HL-60 (cell line): ENCODE measurements around the gene GDI2.
A peak's percentile ranks its signal among the peaks of the same experiment; 100 is the strongest.

Experiments used
- DNase-seq, 2 experiments: peaks; one replicate each; pipeline ENCODE4 v3.0.0-alpha.2; 2010 to 2020; ENCODE audit warnings: low read depth in 1 of 2, low spot score in 1 of 2
- H3K27ac ChIP-seq: fragments of 250-450 bp; sonication (Bioruptor Pico); replicated peaks from 2 replicates; pipeline ENCODE4 v1.5.1; 2020; ENCODE audit warnings: mild to moderate bottlenecking, moderate library complexity
- H3K27me3 ChIP-seq: fragments of 250-450 bp; sonication (Bioruptor Pico); 2 replicates; pipeline ENCODE4 v1.5.1; 2021; ENCODE audit warnings: mild to moderate bottlenecking, moderate library complexity; ENCODE audit not compliant: insufficient read depth, poor library complexity, severe bottlenecking
- H3K4me3 ChIP-seq: replicated peaks from 2 replicates; pipeline ENCODE4 v1.5.1; 2011; ENCODE audit warnings: mild to moderate bottlenecking, control low read depth, low read length; ENCODE audit not compliant: insufficient read depth
- GABPA ChIP-seq: IDR thresholded peaks from 2 replicates; pipeline ENCODE4 v1.6.1; 2012; ENCODE audit warnings: low read depth
- POLR2AphosphoS5 ChIP-seq: IDR thresholded peaks from 2 replicates; pipeline ENCODE4 v1.6.1; 2012; ENCODE audit warnings: low read depth
- SPI1 ChIP-seq: IDR thresholded peaks from 2 replicates; pipeline ENCODE4 v1.6.1; 2012; ENCODE audit warnings: low read depth, mild to moderate bottlenecking, borderline replicate concordance
- TF ChIP-seq, protein P1 (sequence below): IDR thresholded peaks from one replicate; pipeline ENCODE4 v1.5.1; 2011; ENCODE audit warnings: low read length, control low read depth, inconsistent platforms; ENCODE audit not compliant: insufficient read depth
- TF ChIP-seq, protein P2 (sequence below): IDR thresholded peaks from 2 replicates; pipeline ENCODE4 v1.6.1; 2012; ENCODE audit warnings: low read depth; ENCODE audit not compliant: insufficient replicate concordance

Gene GDI2

DNA sequence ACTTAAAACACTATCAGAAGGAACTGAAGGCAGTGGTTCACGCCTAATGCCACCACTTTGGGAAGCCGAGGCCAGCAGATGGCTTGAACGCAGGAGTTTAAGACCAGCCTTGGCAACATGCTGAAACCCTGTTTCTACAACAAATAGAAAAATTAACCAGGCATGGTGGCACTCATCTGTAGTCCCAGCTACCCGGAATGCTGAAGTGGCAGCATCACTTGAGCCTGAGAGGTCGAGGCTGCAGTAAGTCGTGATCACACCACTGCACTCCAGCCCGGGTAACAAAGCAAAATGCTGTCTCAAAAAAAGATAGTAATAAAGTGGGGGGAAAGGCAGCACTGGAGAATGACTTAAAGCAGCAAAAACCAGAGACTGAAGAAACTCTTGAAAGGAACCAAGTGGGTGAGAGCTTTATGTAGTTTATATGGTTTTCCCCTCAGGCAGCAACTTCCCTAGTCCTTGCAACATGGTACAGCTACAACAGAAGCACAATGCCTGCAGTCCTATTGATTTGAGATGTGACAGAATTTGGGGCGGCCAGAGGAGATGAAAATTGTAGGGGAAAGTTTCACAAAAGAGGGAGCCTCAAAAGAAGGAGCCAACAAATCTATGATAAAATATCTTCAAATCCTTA is 38.1 kb downstream of the GDI2 start:
- Histone ChIP-seq H3K4me3 (no peak overlapping the region), H3K27me3 (no peaks in the 10 kb centered on the region), H3K27ac (peak overlapping the region; percentile 69)
- DNase-seq: peak in 1 of 2 experiments; percentile 1
- TF ChIP-seq, protein P1, sequence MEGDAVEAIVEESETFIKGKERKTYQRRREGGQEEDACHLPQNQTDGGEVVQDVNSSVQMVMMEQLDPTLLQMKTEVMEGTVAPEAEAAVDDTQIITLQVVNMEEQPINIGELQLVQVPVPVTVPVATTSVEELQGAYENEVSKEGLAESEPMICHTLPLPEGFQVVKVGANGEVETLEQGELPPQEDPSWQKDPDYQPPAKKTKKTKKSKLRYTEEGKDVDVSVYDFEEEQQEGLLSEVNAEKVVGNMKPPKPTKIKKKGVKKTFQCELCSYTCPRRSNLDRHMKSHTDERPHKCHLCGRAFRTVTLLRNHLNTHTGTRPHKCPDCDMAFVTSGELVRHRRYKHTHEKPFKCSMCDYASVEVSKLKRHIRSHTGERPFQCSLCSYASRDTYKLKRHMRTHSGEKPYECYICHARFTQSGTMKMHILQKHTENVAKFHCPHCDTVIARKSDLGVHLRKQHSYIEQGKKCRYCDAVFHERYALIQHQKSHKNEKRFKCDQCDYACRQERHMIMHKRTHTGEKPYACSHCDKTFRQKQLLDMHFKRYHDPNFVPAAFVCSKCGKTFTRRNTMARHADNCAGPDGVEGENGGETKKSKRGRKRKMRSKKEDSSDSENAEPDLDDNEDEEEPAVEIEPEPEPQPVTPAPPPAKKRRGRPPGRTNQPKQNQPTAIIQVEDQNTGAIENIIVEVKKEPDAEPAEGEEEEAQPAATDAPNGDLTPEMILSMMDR: no peak
- TF ChIP-seq, protein P2, sequence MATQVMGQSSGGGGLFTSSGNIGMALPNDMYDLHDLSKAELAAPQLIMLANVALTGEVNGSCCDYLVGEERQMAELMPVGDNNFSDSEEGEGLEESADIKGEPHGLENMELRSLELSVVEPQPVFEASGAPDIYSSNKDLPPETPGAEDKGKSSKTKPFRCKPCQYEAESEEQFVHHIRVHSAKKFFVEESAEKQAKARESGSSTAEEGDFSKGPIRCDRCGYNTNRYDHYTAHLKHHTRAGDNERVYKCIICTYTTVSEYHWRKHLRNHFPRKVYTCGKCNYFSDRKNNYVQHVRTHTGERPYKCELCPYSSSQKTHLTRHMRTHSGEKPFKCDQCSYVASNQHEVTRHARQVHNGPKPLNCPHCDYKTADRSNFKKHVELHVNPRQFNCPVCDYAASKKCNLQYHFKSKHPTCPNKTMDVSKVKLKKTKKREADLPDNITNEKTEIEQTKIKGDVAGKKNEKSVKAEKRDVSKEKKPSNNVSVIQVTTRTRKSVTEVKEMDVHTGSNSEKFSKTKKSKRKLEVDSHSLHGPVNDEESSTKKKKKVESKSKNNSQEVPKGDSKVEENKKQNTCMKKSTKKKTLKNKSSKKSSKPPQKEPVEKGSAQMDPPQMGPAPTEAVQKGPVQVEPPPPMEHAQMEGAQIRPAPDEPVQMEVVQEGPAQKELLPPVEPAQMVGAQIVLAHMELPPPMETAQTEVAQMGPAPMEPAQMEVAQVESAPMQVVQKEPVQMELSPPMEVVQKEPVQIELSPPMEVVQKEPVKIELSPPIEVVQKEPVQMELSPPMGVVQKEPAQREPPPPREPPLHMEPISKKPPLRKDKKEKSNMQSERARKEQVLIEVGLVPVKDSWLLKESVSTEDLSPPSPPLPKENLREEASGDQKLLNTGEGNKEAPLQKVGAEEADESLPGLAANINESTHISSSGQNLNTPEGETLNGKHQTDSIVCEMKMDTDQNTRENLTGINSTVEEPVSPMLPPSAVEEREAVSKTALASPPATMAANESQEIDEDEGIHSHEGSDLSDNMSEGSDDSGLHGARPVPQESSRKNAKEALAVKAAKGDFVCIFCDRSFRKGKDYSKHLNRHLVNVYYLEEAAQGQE: no peak
- TF ChIP-seq POLR2AphosphoS5 (no peak), SPI1 (no peak), GABPA (no peak)

DNA sequence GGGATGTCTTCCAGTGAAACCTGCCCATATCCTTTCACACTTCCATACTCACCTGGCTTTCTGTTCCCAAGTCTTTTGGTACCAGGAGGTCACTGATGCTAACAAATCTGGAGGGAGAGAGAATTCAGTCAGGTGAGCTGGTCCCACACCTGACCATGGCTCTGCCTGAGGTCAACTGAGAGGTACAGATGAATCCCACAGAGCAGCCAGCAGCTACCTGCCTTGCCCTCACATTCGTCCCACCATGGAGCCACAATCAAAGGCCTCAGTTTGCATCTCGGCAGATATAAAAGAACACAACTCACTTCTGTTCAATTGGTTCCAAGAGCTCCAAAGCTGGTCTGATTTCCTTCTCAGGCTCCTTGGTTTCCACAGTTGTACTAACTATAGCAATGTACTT is 47.0 kb downstream of the GDI2 start:
- TF ChIP-seq SPI1: no peak
- TF ChIP-seq, protein P1: no peak
- TF ChIP-seq POLR2AphosphoS5: no peak
- TF ChIP-seq, protein P2: no peak
- TF ChIP-seq GABPA: no peak
- DNase-seq: no peak
- H3K27me3 ChIP-seq: no peaks in the 10 kb centered on the region

DNA sequence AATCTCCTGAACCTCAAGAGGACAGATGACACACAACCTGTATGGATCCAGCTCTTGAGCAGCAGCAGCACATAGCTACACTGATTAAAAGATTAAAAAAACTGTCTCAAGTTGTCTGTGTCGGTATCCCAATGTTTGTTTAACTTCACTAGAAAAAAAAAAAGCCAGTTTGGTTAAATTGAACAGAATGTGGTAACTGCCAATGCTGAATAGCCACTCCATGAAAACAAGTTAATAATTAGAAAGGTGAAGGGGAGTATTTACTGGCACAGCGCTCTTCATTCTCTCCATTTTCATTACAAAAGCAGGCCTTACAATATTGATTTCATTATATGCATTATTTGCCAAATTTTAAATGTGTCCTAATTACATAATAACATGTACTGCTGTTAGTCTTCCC is 47.6 kb downstream of the GDI2 start:
- H3K4me3 ChIP-seq: no peak overlapping the region
- H3K27ac ChIP-seq: no peak overlapping the region
- H3K27me3 ChIP-seq: no peaks in the 10 kb centered on the region
- TF ChIP-seq GABPA: no peak
- TF ChIP-seq POLR2AphosphoS5: no peak
- no peak for TF ChIP-seq SPI1
- TF ChIP-seq, protein P1: no peak
- TF ChIP-seq, protein P2: no peak
- DNase-seq: no peak

More for the DNA sequence above, 47.0 kb downstream of the GDI2 start:
- Histone ChIP-seq H3K4me3 (no peak overlapping the region), H3K27ac (no peak overlapping the region)
